NCI-H2171 treated with DMSO at 0.1 percent for 48 hours (cell line): ENCODE measurements around the gene TPD52L1.
A peak's percentile ranks its signal among the peaks of the same experiment; 100 is the strongest.
"Not testable (repeated sequence)": the region's sequence is repeated elsewhere in the genome, so short reads cannot be mapped to it uniquely, and the experiment has no call there.

Source experiments
- DNase-seq: peaks from one replicate; lab custom pipeline; 2025; lab: John Stamatoyannopoulos, UW

Gene TPD52L1

GRCh38 chr6:125271486-125272159 lies 118.0 kb downstream of the TPD52L1 start:
- no peak for DNase-seq

GRCh38 chr6:125273251-125273650 lies 119.7 kb downstream of the TPD52L1 start:
- DNase-seq, result no peak

- peak; percentile 85 for DNase-seq
Observed at GRCh38 chr6:125273965-125274364, 120.4 kb downstream of the TPD52L1 start.

GRCh38 chr6:125274935-125275334 lies 121.4 kb downstream of the TPD52L1 start:
- no peak for DNase-seq

- no peak for DNase-seq
Observed at GRCh38 chr6:125275779-125276178, 122.2 kb downstream of the TPD52L1 start.

GRCh38 chr6:125277838-125278237 lies 124.3 kb downstream of the TPD52L1 start:
- peak; percentile 68 for DNase-seq

- DNase-seq, result no peak
Observed at GRCh38 chr6:125279961-125280360, 126.4 kb downstream of the TPD52L1 start.

- not testable (repeated sequence) for DNase-seq
Observed at GRCh38 chr6:125280370-125281035, 126.9 kb downstream of the TPD52L1 start.

- not testable (repeated sequence) for DNase-seq
Observed at GRCh38 chr6:125282470-125282869, 128.9 kb downstream of the TPD52L1 start.

GRCh38 chr6:125285353-125285752 lies 131.8 kb downstream of the TPD52L1 start:
- no peak for DNase-seq

- DNase-seq, result no peak
Observed at GRCh38 chr6:125285936-125286335, 132.4 kb downstream of the TPD52L1 start.

GRCh38 chr6:125287718-125288117 lies 134.1 kb downstream of the TPD52L1 start:
- DNase-seq, result no peak

- DNase-seq, result no peak
Observed at GRCh38 chr6:125293587-125293986, 140.0 kb downstream of the TPD52L1 start.

GRCh38 chr6:125294036-125294435 lies 140.5 kb downstream of the TPD52L1 start:
- DNase-seq, result no peak

- no peak for DNase-seq
Observed at GRCh38 chr6:125294925-125295324, 141.4 kb downstream of the TPD52L1 start.

- no peak for DNase-seq
Observed at GRCh38 chr6:125296471-125296870, 142.9 kb downstream of the TPD52L1 start.

GRCh38 chr6:125299257-125299656 lies 145.7 kb downstream of the TPD52L1 start:
- no peak for DNase-seq

GRCh38 chr6:125300992-125301434 lies 147.4 kb downstream of the TPD52L1 start:
- DNase-seq, result no peak

GRCh38 chr6:125301435-125302391 lies 148.1 kb downstream of the TPD52L1 start, which contains the start of gene HDDC2:
Gene HDDC2, minus strand, starts transcription at chr6:125301967. Its CDS starts 35 bp downstream, at chr6:125301932.
- DNase-seq, result peak; percentile 71

- DNase-seq, result no peak
Observed at GRCh38 chr6:125302840-125303511, 149.4 kb downstream of the TPD52L1 start.

GRCh38 chr6:125303512-125303854 lies 149.9 kb downstream of the TPD52L1 start:
- no peak for DNase-seq
